Colonic mucosa (tissue), 4 donors: ENCODE results near the gene TTC7B. TPM values are rescaled to one million over a fixed set of nuclear protein-coding genes. Genes with fewer than 3 reads are reported as not detected.

Experiments used
- DNase-seq: peaks from one replicate; pipeline ENCODE4 v3.0.0-alpha.2; 2020
- H3K27ac ChIP-seq: fragments of 200-600 bp; one replicate; pipeline ENCODE4 v1.8.0; 2021
- H3K27me3 ChIP-seq: fragments of 200-600 bp; one replicate; pipeline ENCODE4 v1.8.0; 2021
- H3K36me3 ChIP-seq: fragments of 200-600 bp; one replicate; pipeline ENCODE4 v1.8.0; 2021
- H3K4me1 ChIP-seq: fragments of 200-600 bp; one replicate; pipeline ENCODE4 v1.8.0; 2021; ENCODE audit warnings: mild to moderate bottlenecking
- H3K4me3 ChIP-seq: fragments of 200-600 bp; one replicate; pipeline ENCODE4 v1.8.0; 2021
- H3K9ac ChIP-seq, 2 donors: one replicate each; pipeline ENCODE4 v1.7.0; 2013; ENCODE audit warnings: control low read depth in 2 of 2, low read depth in 2 of 2, low read length in 2 of 2
- H3K9me3 ChIP-seq: fragments of 200-600 bp; one replicate; pipeline ENCODE4 v1.8.0; 2021
- CTCF ChIP-seq: fragments of 200-600 bp; IDR thresholded peaks from one replicate; pipeline ENCODE4 v1.8.0; 2022; ENCODE audit warnings: antibody characterized with exemption, mild to moderate bottlenecking
- intact Hi-C: fragments of 100-400 bp; cut with DNase I; formaldehyde crosslinking; loops from one replicate; pipeline ENCODE4 v1.14.1; 2022
- total RNA-seq, 2 donors: library from RNA; stranded (reverse); fragmentation: NEBNext Ultra II Directional in 1 of 2; extraction: Animal tissue kit (Norgen Biotek cat#: 25700) in 1 of 2; gene quantifications; one replicate each; pipeline ENCODE4 v1.2.1, GENCODE V29; 2021
- donor health status: healthy.
- donor health status: DM: no; HTN: no; CAD: no.
- donor health status: DM: no; HTN: no; CAD: no.

The TTC7B gene
- total RNA-seq, 2 donors from 2014 or later = 3.3 to 11.8 TPM

GRCh38 chr14:90639641-90640040, 176.6 kb downstream of the TTC7B start:
- no peak overlapping the region for H3K9ac ChIP-seq
- H3K27me3 ChIP-seq = no peaks in the 10 kb centered on the region
- no peaks in the 10 kb centered on the region for H3K36me3 ChIP-seq
- H3K4me1 ChIP-seq = no peaks in the 10 kb centered on the region
- no peak for DNase-seq
- no peak overlapping the region for H3K27ac ChIP-seq
- TF ChIP-seq CTCF = no peak
- no peak overlapping the region for H3K4me3 ChIP-seq
- intact Hi-C loops = no loop called here
- no peaks in the 10 kb centered on the region for H3K9me3 ChIP-seq

- H3K27ac ChIP-seq = no peak overlapping the region
Observed at GRCh38 chr14:90632871-90633270, 183.4 kb downstream of the TTC7B start.

GRCh38 chr14:90632451-90632850, 183.8 kb downstream of the TTC7B start:
- no peaks in the 10 kb centered on the region for H3K36me3 ChIP-seq
- no peak for TF ChIP-seq CTCF
- no peaks in the 10 kb centered on the region for H3K4me1 ChIP-seq

More at GRCh38 chr14:90632871-90633270, 183.4 kb downstream of the TTC7B start:
- no peak for TF ChIP-seq CTCF
- H3K4me3 ChIP-seq = no peak overlapping the region
- no peaks in the 10 kb centered on the region for H3K36me3 ChIP-seq
- H3K9me3 ChIP-seq = no peaks in the 10 kb centered on the region
- H3K4me1 ChIP-seq = no peaks in the 10 kb centered on the region
- H3K27me3 ChIP-seq = no peaks in the 10 kb centered on the region
- H3K9ac ChIP-seq = no peak overlapping the region
- intact Hi-C loops = no loop called here
- DNase-seq = no peak

GRCh38 chr14:90630171-90630806, 185.9 kb downstream of the TTC7B start:
- H3K9me3 ChIP-seq = no peaks in the 10 kb centered on the region
- H3K27me3 ChIP-seq = no peaks in the 10 kb centered on the region
- H3K4me1 ChIP-seq = no peaks in the 10 kb centered on the region
- intact Hi-C loops = no loop called here
- no peak overlapping the region for H3K27ac ChIP-seq
- no peaks in the 10 kb centered on the region for H3K36me3 ChIP-seq
- no peak overlapping the region for H3K4me3 ChIP-seq
- TF ChIP-seq CTCF = no peak
- H3K9ac ChIP-seq = no peak overlapping the region
- no peak for DNase-seq

More at GRCh38 chr14:90632451-90632850, 183.8 kb downstream of the TTC7B start:
- H3K4me3 ChIP-seq = no peak overlapping the region
- H3K9ac ChIP-seq = no peak overlapping the region
- intact Hi-C loops = no loop called here
- no peaks in the 10 kb centered on the region for H3K9me3 ChIP-seq
- no peaks in the 10 kb centered on the region for H3K27me3 ChIP-seq
- H3K27ac ChIP-seq = no peak overlapping the region
- DNase-seq = no peak

- DNase-seq = no peak
- no peaks in the 10 kb centered on the region for H3K4me1 ChIP-seq
- intact Hi-C loops = no loop called here
- H3K27ac ChIP-seq = no peak overlapping the region
- H3K27me3 ChIP-seq = no peaks in the 10 kb centered on the region
- no peak overlapping the region for H3K4me3 ChIP-seq
- no peaks in the 10 kb centered on the region for H3K9me3 ChIP-seq
- no peaks in the 10 kb centered on the region for H3K36me3 ChIP-seq
- no peak for TF ChIP-seq CTCF
- H3K9ac ChIP-seq = no peak overlapping the region
Observed at GRCh38 chr14:90629471-90629870, 186.8 kb downstream of the TTC7B start.
